HG02981 (cell line): ENCODE measurements around the gene VAPA.

ENCODE experiments used
- ATAC-seq: cut with Tn5 transposase; IDR thresholded peaks from one replicate; pipeline ENCODE4 v1.9.1; 2021; ENCODE audit warnings: mild to moderate bottlenecking, moderate library complexity; ENCODE audit not compliant: unreplicated experiment

The VAPA gene

DNA sequence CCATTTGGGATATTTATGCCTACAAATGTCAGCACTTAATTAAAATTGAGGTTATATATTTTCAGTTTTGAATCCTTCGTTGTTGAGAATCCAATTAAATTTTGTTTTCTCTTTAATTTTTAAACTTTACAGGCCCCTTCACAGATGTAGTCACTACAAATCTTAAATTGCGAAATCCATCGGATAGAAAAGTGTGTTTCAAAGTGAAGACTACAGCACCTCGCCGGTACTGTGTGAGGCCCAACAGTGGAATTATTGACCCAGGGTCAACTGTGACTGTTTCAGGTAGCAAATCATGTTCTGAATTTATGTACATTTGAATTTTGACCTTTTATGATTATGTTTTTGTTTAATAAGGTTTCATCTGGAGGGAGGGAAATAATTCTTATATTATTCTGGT is 17.9 kb downstream of the VAPA start:
- ATAC-seq: no peak

DNA sequence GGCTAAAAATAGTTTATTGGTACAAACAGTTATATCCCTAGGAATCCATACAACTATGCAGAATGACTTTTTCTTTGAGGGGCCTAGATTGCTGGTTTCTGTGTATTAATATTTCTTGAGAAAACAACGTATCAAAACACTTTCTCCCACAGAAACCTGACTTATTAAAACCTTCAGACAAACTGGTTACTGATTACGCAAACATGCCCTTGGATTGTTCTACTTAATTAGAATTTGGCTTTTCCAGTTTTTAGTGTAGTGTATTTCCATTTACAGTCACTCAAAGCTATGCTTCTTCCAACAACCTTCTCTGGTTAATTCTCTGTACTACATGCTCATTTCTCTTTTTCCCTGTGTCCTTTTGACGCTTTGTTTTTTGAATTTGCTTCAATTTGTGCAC is 20.0 kb downstream of the VAPA start:
- ATAC-seq: no peak

DNA sequence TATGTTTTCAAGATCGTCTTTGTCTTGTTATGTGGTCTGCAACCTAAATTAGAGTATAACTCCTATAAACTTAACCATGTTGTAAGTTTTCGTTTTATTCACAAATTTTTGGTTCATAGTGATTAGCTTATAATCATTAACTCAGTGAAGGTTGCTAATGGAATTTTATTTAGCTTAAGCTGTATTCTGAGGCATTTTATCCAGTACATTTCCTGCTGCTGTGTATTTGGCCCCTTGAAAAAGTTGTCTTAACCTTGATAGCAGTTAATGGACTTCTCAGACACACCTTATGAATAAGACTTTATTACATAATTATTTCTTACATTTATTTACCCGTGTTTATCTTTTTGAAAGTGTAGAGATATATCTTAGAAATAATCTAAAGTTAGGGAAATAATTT is 20.5 kb downstream of the VAPA start:
- no peak for ATAC-seq

DNA sequence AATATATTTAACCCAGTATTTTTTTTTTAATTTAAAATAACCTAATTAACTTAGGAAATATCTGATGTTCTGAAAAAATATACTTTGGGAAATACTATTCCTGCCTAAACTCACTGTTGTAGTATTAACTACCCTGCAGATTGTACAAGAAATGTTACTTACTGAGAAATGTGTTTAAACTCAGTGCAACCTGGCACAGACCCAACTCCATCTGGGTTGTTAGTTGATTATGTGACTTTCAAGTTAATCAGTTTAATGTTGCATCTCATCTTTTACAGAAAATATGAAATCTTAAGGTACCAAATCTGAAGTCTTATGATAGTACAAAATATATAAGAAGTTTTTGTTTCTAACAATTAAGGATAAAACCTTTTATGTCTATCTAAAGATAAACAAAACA is 27.3 kb downstream of the VAPA start:
- ATAC-seq: no peak

DNA sequence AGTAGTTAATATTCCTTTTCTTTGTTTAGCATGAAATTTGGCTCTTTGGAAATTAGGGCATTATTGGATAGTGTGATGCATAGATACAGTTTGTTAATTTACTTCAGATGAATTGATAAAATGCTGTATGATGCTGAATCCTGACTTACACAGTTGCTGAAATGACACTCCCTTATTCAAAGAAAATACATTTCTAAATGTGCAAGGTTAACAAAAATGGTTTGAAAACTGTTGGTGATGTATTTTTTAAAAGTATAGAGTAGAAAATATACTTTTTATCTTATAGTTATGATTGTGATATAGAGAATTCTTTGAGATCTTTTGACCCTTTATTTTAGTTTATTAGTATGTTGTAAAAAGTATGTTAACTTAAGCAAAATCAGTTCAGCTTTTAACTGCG is 27.8 kb downstream of the VAPA start:
- ATAC-seq: no peak

DNA sequence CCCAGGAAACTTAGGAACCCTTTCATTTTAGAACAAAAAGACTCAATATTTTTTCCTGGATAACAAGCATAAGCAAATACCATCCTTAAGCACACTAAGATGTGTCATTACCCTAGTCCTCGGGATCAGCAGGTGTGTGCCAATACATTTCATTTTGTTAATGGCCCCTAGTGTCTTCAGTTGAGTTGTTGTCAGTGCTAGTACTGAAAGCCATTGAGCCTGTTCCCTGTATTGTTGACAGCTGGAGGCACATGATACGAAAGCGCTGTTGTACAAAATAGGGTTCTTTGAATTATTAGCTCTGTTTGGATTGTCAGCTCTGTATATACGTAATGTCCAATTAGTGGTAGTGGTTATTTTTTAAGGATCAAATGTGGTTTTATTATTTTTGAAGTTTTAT is 29.5 kb downstream of the VAPA start:
- no peak for ATAC-seq

DNA sequence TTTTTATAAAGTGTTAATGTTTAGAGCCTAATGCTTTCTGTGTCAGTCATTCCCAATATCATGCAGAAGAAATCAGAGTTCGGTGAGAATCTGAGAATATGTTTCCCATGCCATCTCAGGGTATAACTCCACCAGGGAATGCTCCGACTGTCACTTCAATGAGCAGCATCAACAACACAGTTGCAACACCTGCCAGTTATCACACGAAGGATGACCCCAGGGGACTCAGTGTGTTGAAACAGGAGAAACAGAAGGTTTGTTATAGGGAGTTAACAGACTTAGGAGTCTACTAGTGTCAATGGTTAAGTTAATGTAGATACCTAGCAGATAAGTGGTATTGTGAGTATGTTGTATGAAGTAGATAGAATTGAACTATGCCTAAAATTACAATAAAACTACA is 31.0 kb downstream of the VAPA start:
- no peak for ATAC-seq

DNA sequence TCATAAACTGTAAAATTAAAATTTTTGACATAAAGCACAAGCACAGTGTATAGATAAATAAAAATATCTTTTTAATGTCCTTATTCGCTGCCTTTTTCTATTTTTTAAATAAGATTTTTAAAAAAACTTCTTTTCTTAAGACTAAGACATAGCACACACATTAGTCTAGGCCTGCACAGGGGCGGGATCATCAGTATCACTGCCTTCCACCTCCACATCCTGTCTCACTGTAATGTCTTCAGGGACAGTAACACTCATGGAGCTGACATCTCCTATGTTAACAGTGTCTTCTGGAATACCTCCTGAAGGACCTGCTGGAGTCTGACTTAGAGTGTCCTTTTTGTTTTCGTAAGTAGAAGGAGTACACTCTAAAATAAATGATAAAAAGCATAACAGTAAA is 33.0 kb downstream of the VAPA start:
- ATAC-seq: no peak

DNA sequence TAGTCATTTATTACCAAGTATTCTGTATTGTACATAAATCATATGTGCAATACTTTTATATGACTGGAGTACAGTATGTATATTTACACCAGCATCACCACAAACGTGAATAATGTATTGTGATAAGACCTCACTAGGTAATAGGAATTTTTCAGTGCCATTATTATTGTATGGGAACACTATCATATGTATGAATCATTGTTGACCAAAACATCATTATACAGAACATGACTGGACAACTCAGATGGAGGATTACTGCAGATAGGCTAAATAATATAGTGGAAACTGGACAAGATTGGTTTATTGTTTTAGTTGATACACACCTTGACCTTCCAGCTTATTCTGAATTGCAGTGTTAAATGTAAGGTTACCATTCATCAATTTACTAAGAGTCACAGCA is 33.4 kb downstream of the VAPA start:
- no peak for ATAC-seq

DNA sequence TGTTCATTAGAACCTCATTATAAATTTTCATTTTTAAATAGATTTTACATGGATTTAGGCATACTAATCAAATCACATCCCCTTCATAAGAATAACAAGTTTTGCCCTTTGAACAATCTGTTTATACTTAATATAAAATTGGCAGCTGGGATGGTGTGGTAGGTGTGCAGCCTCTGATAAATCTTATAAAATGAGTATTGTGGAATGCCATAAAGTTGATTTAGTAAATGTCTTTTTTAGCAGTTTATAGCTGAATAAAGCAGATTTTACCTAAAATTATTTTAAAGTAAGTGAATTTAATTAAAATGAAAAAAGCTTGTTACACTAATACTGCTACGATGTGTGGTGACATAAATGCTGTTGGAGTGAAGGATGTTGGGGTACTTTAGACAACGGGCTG is 35.5 kb downstream of the VAPA start:
- ATAC-seq: no peak

DNA sequence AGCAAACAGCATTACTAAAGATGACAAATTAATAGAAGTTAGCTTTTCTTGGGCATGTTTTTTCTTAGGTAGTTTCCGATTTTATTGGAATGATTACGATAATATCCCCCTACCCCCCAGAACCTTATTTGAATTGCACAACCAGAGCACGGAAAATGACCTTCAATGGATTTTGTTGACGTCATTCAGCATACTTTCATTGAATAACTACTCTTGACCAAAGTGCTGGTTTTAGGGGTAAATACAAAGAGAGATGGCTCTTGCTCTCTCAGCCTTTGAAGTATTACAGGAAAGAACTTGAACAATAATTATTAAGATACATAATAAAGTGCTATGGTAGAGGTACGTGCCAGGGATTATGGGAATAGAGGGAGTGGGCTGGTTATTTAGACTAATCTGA is 36.0 kb downstream of the VAPA start:
- ATAC-seq: no peak

DNA sequence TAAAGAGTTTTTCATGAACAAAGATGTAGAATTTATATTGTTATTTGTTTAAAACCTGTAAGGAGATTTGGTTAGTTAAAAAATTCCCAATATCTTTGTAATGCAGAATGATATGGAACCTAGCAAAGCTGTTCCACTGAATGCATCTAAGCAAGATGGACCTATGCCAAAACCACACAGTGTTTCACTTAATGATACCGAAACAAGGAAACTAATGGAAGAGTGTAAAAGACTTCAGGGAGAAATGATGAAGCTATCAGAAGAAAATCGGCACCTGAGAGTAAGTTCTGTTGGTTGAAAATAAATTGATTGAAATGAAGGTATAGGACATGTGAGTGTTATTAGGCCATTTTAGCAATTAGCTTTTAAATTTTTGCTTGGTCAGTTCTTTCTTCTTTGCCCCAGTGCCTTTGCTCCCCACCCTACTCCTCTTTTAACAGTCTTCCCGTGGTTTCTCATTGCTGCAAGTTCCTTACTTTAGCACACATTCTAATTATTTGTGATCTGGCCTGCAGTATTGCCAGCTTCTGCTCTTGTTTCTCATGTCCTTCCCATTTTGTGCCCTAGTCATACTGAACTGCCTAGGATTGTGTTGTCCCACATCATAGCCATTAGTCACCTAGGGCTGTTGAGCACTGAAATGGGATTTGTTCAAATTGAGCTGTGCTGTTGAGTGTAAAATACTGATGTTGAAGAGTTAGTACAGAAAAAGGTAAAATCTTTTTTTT is 36.6 kb downstream of the VAPA start:
- no peak for ATAC-seq

DNA sequence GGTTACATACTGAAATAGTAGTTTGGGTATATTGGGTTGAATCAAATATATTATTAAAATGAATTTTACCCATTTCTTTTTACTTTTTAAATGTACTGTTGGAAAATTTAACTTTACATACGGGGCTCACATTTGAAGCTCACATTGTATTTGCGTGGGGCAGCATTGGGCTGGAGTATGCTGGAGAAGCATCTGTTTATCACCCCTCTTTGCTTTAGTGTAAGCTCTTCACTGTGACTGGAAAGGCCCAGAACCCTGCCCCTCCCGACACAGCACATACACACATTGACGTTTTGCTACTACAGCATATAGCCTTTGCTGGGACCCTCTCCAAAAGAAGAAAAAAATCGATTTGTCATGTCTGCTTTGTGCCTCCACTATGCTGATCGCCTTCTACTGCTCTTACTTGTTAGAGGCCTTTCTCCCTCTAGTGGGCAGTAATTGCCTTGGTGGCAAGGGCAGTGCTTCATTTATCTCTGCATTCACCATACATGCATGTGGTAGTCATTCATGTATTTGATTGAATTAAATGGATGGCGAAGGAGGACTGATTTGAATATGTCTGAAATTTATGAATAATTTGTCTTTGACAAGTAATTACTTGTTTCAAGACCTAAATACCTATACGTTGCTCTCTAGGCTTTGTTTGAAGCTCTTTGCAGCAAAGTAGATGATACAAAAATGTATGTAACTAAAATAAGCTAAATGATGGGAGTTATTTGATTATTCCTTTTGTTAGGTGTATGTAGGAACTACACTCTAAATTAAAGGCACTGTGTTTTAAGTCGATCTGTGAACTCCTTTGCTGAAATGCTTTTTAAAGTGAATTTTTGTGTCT is 37.4 kb downstream of the VAPA start:
- no peak for ATAC-seq

DNA sequence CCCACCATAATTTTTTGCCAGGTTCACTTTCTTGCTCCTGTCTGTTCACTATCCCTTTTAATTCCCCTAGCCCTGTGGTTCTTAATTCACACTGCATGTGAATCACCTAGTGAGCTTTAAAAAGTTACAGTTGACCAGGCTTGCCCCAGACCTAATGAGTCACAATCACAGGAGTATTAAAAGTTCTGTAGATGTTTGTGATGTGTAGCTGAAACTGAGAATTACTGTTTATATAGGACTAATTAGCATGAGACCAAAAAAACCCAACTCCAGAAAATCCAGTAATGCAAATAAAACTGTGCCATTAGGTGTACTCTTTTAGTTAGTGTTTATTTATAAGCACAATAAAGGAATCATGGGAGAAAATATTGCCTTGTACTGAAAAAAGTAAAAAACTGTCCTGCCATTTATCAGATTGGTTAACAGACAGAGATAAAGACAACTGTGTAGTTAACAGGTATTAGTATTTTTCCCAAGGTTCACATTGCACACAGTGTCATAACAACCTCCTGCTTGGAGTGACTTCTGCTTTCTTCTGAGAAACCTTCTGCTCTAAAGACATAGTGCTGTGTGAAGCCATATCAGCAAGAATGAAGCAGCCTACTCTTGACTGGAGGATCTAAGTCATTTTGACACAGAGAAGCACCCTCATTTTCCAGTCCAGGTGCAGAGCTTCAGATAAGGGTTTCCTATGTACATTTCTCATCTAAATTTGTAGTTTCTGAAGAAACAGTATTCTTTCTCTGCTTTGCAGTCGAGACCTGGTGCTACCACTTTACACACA is 39.0 kb downstream of the VAPA start:
- no peak for ATAC-seq

DNA sequence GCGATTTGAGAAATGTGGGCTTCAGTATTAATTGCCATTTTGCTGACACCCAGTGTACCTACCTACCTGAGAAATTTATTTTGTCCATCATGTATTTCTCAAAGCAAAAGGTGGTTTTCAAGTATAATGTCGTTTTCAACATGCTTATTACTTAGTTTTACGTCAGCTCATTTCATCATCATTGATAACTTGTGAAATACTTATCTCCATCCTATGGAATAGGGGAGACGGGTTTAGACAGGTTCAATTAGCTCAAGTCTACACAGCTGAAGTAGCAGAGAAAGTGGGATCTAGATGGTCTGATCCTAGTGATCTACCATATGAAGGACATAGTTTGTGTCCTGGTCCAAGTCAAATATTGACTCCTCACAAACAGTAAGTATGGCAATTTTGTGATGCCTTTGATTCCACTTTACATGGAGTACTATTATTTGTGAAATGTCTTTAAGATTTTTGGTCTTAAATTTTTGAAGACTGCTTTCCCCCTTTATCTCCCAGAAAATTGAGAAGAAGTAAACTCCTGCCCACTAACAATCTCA is 45.1 kb downstream of the VAPA start:
- no peak for ATAC-seq

DNA sequence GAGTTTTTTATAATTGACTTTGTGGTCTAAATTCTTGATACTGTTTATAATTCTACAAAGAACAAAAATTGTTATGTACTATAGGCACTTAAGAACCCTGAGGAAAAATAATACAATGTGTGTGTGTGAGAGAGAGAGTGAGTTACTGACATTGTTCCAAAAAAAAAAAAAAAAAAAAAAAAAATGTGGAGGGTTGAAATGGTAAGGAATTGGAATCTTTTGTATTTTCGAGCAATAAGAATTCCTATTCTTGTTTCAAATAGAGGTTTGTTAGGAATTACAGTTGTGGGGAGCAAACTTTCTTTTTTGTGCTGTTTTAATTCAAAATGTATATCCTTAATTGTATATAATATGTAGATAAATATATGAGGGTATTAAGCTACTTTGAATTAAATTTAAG is 45.7 kb downstream of the VAPA start:
- ATAC-seq: no peak

DNA sequence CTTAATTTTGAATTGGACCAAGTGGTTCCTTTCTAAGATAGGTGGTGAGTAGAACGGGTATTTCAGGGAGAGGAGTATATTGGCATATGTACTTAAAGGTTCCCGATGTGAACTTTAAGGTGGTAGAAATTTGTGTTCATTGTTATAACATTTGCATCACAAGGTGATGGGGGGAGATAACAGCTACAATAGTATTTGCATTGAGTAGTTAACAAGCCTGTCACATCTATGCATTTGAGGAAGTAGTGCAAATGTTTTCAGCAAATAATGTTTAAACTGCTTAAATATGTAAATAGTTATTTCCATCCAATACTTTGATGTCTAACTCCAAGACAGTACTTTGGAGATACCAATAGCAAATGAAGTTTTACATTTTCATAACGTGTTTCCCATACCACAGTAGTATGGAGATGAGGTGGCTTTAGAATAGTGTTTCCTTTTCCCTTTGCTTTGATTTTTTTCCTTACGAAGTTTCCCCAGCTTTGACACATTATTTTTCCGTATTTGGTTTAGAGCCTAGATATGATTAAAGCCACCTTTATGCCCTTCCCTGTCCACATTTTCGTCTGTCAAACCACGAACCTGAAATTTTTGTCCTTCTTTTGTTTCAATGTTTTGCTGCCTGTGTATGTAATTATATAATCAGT is 46.6 kb downstream of the VAPA start:
- no peak for ATAC-seq

DNA sequence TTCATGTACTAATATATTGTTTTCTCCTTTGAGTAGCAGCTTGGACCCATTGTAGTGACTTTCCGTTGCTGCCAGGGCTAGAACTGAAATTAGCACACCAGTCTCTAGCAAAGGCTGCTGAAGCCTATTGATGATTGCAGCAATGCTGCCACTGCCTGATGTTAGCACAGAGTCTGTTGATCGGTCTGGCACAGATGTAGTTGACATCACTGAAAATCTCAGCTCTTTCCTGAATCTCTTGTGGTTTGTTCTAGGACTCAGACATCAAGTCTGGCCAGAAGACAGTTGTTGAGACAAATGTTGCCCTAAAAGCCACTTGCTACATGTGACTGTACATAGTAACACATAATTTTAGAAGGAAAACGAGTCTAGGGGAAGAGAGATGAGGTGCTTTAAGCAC is 47.2 kb downstream of the VAPA start:
- no peak for ATAC-seq

DNA sequence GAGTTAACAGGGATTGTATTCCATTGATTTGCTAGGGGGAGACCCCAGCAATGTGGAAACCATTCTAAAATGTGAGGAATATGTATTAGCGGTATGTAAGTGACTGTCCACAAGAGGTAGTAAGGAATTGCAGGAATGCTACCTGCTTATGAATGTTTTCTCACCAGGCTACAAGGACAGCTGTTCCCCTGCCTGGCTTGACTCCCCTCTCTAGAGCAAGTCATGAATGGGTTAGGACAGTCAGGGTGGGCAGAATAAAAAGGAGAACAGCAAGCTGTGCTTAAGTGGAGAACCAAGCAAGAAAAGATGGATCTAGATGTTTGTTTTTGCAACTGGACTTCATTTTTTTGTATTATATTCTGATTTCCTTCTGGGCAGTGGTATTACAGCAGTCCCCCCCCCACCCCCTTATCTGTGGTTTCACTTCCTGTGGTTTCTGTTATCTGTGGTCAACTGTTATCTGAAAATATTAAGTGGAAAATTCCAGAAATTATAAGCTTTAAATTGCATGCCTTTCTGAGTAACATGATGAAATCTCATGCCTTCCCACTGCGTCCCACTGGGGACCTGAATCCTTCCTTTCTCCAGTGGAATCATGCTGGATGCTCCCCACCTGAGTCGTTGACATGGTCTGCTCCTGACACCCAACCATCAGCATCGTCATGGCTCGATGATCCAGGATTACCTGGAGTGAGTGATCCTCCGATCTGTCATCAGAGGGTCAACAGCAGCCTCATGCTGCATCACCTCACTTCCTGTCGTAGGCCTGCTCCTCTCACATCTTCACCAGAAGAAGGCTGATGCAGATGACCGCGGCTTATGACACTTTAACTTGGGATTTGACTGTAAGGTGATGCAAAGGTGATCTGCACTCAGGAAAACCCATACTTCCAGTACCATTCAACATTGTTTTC is 52.2 kb downstream of the VAPA start:
- ATAC-seq: no peak
